ENCODE measurements around the gene DYNC2H1.

Gene DYNC2H1

GRCh38 chr11:103108933-103109817, at the start of gene DYNC2H1:
TSS of gene DYNC2H1 (plus strand) at chr11:103109426. CDS start at chr11:103109575, 149 bp downstream.
- DNase-seq (ENCODE audit: low read depth): peak; percentile 57

- no peak for DNase-seq (ENCODE audit: low read depth)
Measured at GRCh38 chr11:103061656-103062055, 47.6 kb upstream of the DYNC2H1 start.

GRCh38 chr11:103067118-103067517, 42.1 kb upstream of the DYNC2H1 start:
- no peak for DNase-seq (ENCODE audit: low read depth)

GRCh38 chr11:103069367-103069766, 39.9 kb upstream of the DYNC2H1 start:
- no peak for DNase-seq (ENCODE audit: low read depth)

- DNase-seq (ENCODE audit: low read depth): no peak
Measured at GRCh38 chr11:103070142-103070541, 39.1 kb upstream of the DYNC2H1 start.

- no peak for DNase-seq (ENCODE audit: low read depth)
Measured at GRCh38 chr11:103071008-103071407, 38.2 kb upstream of the DYNC2H1 start.

- DNase-seq (ENCODE audit: low read depth): no peak
Measured at GRCh38 chr11:103076361-103076760, 32.9 kb upstream of the DYNC2H1 start.

GRCh38 chr11:103077554-103077953, 31.7 kb upstream of the DYNC2H1 start:
- DNase-seq (ENCODE audit: low read depth): no peak

- DNase-seq (ENCODE audit: low read depth): no peak
Measured at GRCh38 chr11:103078710-103079109, 30.5 kb upstream of the DYNC2H1 start.

GRCh38 chr11:103079833-103080232, 29.4 kb upstream of the DYNC2H1 start:
- DNase-seq (ENCODE audit: low read depth): no peak

- DNase-seq (ENCODE audit: low read depth): no peak
Measured at GRCh38 chr11:103085758-103086365, 23.4 kb upstream of the DYNC2H1 start.

- DNase-seq (ENCODE audit: low read depth): no peak
Measured at GRCh38 chr11:103086461-103086860, 22.8 kb upstream of the DYNC2H1 start.

GRCh38 chr11:103091064-103091800, 18.0 kb upstream of the DYNC2H1 start:
- no peak for DNase-seq (ENCODE audit: low read depth)

- DNase-seq (ENCODE audit: low read depth): peak; percentile 72
Measured at GRCh38 chr11:103091801-103092524, 17.3 kb upstream of the DYNC2H1 start, which contains the start of gene DCUN1D5. TSS of gene DCUN1D5 (minus strand) at chr11:103092160. CDS start at chr11:103091872, 288 bp downstream.

- no peak for DNase-seq (ENCODE audit: low read depth)
Measured at GRCh38 chr11:103097279-103097678, 11.9 kb upstream of the DYNC2H1 start.

GRCh38 chr11:103109818-103110388, 677 bp downstream of the DYNC2H1 start:
- no peak for DNase-seq (ENCODE audit: low read depth)

GRCh38 chr11:103110391-103110790, 1.2 kb downstream of the DYNC2H1 start:
- no peak for DNase-seq (ENCODE audit: low read depth)

GRCh38 chr11:103111400-103111799, 2.2 kb downstream of the DYNC2H1 start:
- no peak for DNase-seq (ENCODE audit: low read depth)

GRCh38 chr11:103112364-103112763, 3.1 kb downstream of the DYNC2H1 start:
- no peak for DNase-seq (ENCODE audit: low read depth)

GRCh38 chr11:103114836-103115235, 5.6 kb downstream of the DYNC2H1 start:
- DNase-seq (ENCODE audit: low read depth): no peak

- no peak for DNase-seq (ENCODE audit: low read depth)
Measured at GRCh38 chr11:103125462-103125861, 16.2 kb downstream of the DYNC2H1 start.

All from non-pigmented ciliary epithelial cell (primary cell).